Measurements from ENCODE around the gene PGGT1B.
"Not testable (repeated sequence)": the region's sequence is repeated elsewhere in the genome, so short reads cannot be mapped to it uniquely, and the experiment has no call there.

The PGGT1B gene

DNA sequence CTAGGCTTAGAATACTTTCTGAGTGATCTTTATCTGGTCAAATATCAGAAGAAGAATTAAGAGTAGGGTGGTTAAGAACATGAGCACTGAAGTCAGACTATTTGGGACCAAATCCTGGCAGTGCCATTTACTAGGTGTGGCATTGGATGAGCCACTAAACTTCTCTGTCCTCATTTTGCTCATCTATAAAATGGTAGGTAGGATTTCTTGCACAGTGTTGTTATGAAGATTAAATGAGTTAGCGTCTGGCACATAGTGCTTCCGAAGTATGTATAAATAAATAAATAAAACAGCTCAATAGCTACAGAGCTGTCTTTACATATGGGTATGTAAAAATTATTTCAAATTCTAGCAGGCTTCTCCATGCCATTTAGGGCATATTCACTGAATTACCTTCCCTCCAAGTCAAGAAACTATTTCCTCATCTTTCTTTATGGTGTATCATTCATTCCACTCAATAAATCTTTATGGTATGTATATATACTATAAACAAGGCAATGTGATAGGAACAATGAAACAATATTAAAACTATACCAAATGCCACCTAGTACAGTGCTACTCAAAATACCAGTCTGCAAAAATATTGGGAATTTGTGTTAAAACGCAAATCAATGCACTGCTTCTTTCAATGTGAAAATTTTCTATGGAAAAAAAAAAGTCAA is 9.8 kb upstream of the PGGT1B start:
- H3K36me3 ChIP-seq (ENCODE audit: insufficient read depth, low read length), result peaks cover 3% of the 10 kb centered on the region; the same call in 1 of the 2 replicates
- H3K9me3 ChIP-seq (ENCODE audit: control insufficient read depth, insufficient read depth, low read length), result no peaks in the 10 kb centered on the region
- no peak overlapping the region for H3K9ac ChIP-seq (ENCODE audit: low read depth, low read length)
- no peaks in the 10 kb centered on the region for H3K4me1 ChIP-seq (ENCODE audit: insufficient read depth, low read length)

GRCh38 chr5:115271295-115272050 is 8.8 kb upstream of the PGGT1B start:
- Histone ChIP-seq H3K4me1 (ENCODE audit: insufficient read depth, low read length) (no peaks in the 10 kb centered on the region), H3K36me3 (ENCODE audit: insufficient read depth, low read length) (peaks cover 3% of the 10 kb centered on the region; the same call in 1 of the 2 replicates), H3K9ac (ENCODE audit: low read depth, low read length) (no peak overlapping the region), H3K9me3 (ENCODE audit: control insufficient read depth, insufficient read depth, low read length) (no peaks in the 10 kb centered on the region)

- H3K36me3 ChIP-seq (ENCODE audit: insufficient read depth, low read length), result no peaks in the 10 kb centered on the region
- 0 out of 2 replicates have a peak, but pooled peaks cover 5% of the 10 kb centered on the region for H3K4me1 ChIP-seq (ENCODE audit: insufficient read depth, low read length)
- H3K9me3 ChIP-seq (ENCODE audit: control insufficient read depth, insufficient read depth, low read length), result no peaks in the 10 kb centered on the region
- no peak overlapping the region for H3K9ac ChIP-seq (ENCODE audit: low read depth, low read length)
Observed at GRCh38 chr5:115267617-115268016, 4.9 kb upstream of the PGGT1B start.

GRCh38 chr5:115265220-115265619 is 2.5 kb upstream of the PGGT1B start:
- Histone ChIP-seq H3K36me3 (ENCODE audit: insufficient read depth, low read length) (no peaks in the 10 kb centered on the region), H3K9ac (ENCODE audit: low read depth, low read length) (no peak overlapping the region)

DNA sequence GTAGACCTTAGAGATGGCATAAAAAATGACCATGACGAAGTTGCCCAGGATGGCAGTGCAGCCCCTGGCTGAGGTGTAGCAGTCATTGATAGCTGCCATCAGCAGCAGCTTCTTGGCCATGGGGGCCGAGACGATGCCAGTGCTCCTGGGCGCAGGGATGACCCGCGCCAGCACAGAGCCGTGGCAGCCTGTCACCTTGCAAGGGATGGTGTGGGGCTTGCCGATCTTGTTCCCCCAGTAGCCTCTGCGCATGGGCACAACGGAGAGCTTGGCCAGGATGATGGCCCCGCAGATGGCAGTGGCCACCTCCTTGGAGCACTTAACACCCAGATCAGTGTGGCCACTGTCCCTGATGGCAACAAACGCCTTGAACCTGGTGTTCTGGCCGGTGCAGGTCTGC is 2.1 kb upstream of the PGGT1B start:
- H3K36me3 ChIP-seq (ENCODE audit: insufficient read depth, low read length), result no peaks in the 10 kb centered on the region
- H3K9me3 ChIP-seq (ENCODE audit: control insufficient read depth, insufficient read depth, low read length), result no peaks in the 10 kb centered on the region
- H3K9ac ChIP-seq (ENCODE audit: low read depth, low read length), result no peak overlapping the region
- 0 out of 2 replicates have a peak, but pooled peaks cover 5% of the 10 kb centered on the region for H3K4me1 ChIP-seq (ENCODE audit: insufficient read depth, low read length)

More at GRCh38 chr5:115265220-115265619, 2.5 kb upstream of the PGGT1B start:
- Histone ChIP-seq H3K9me3 (ENCODE audit: control insufficient read depth, insufficient read depth, low read length) (no peaks in the 10 kb centered on the region), H3K4me1 (ENCODE audit: insufficient read depth, low read length) (0 out of 2 replicates have a peak, but pooled peaks cover 5% of the 10 kb centered on the region)

GRCh38 chr5:115263078-115263380 is 352 bp upstream of the PGGT1B start:
- Histone ChIP-seq H3K9me3 (ENCODE audit: control insufficient read depth, insufficient read depth, low read length) (no peaks in the 10 kb centered on the region), H3K9ac (ENCODE audit: low read depth, low read length) (peak overlapping the region; percentile 89), H3K36me3 (ENCODE audit: insufficient read depth, low read length) (no peaks in the 10 kb centered on the region), H3K4me1 (ENCODE audit: insufficient read depth, low read length) (0 out of 2 replicates have a peak, but pooled peaks cover 5% of the 10 kb centered on the region)

GRCh38 chr5:115262011-115262320 is 711 bp downstream of the PGGT1B start:
- Histone ChIP-seq H3K4me1 (ENCODE audit: insufficient read depth, low read length) (0 out of 2 replicates have a peak, but pooled peaks cover 5% of the 10 kb centered on the region), H3K9ac (ENCODE audit: low read depth, low read length) (peak overlapping the region; percentile 89), H3K36me3 (ENCODE audit: insufficient read depth, low read length) (no peaks in the 10 kb centered on the region), H3K9me3 (ENCODE audit: control insufficient read depth, insufficient read depth, low read length) (no peaks in the 10 kb centered on the region)

GRCh38 chr5:115260248-115260647 is 2.4 kb downstream of the PGGT1B start:
- Histone ChIP-seq H3K36me3 (ENCODE audit: insufficient read depth, low read length) (no peaks in the 10 kb centered on the region), H3K9me3 (ENCODE audit: control insufficient read depth, insufficient read depth, low read length) (no peaks in the 10 kb centered on the region), H3K4me1 (ENCODE audit: insufficient read depth, low read length) (0 out of 2 replicates have a peak, but pooled peaks cover 5% of the 10 kb centered on the region), H3K9ac (ENCODE audit: low read depth, low read length) (no peak overlapping the region)

- Histone ChIP-seq H3K36me3 (ENCODE audit: insufficient read depth, low read length) (no peaks in the 10 kb centered on the region), H3K9ac (ENCODE audit: low read depth, low read length) (no peak overlapping the region), H3K4me1 (ENCODE audit: insufficient read depth, low read length) (no peaks in the 10 kb centered on the region), H3K9me3 (ENCODE audit: control insufficient read depth, insufficient read depth, low read length) (no peaks in the 10 kb centered on the region)
Observed at GRCh38 chr5:115257981-115258380, 4.7 kb downstream of the PGGT1B start.

GRCh38 chr5:115249379-115249778 is 13.3 kb downstream of the PGGT1B start:
- not testable (repeated sequence) for H3K9me3 ChIP-seq (ENCODE audit: control insufficient read depth, insufficient read depth, low read length); H3K36me3 ChIP-seq (ENCODE audit: insufficient read depth, low read length); H3K9ac ChIP-seq (ENCODE audit: low read depth, low read length); H3K4me1 ChIP-seq (ENCODE audit: insufficient read depth, low read length)

- Histone ChIP-seq H3K4me1 (ENCODE audit: insufficient read depth, low read length) (no peaks in the 10 kb centered on the region), H3K36me3 (ENCODE audit: insufficient read depth, low read length) (no peaks in the 10 kb centered on the region), H3K9me3 (ENCODE audit: control insufficient read depth, insufficient read depth, low read length) (no peaks in the 10 kb centered on the region), H3K9ac (ENCODE audit: low read depth, low read length) (no peak overlapping the region)
Observed at GRCh38 chr5:115246361-115246991, 16.2 kb downstream of the PGGT1B start.

- Histone ChIP-seq H3K9me3 (ENCODE audit: control insufficient read depth, insufficient read depth, low read length) (no peaks in the 10 kb centered on the region), H3K4me1 (ENCODE audit: insufficient read depth, low read length) (no peaks in the 10 kb centered on the region), H3K36me3 (ENCODE audit: insufficient read depth, low read length) (no peaks in the 10 kb centered on the region), H3K9ac (ENCODE audit: low read depth, low read length) (no peak overlapping the region)
Observed at GRCh38 chr5:115243412-115243811, 19.3 kb downstream of the PGGT1B start.

GRCh38 chr5:115241881-115242642 is 20.6 kb downstream of the PGGT1B start:
- Histone ChIP-seq H3K36me3 (ENCODE audit: insufficient read depth, low read length) (no peaks in the 10 kb centered on the region), H3K9me3 (ENCODE audit: control insufficient read depth, insufficient read depth, low read length) (no peaks in the 10 kb centered on the region), H3K9ac (ENCODE audit: low read depth, low read length) (no peak overlapping the region), H3K4me1 (ENCODE audit: insufficient read depth, low read length) (no peaks in the 10 kb centered on the region)

DNA sequence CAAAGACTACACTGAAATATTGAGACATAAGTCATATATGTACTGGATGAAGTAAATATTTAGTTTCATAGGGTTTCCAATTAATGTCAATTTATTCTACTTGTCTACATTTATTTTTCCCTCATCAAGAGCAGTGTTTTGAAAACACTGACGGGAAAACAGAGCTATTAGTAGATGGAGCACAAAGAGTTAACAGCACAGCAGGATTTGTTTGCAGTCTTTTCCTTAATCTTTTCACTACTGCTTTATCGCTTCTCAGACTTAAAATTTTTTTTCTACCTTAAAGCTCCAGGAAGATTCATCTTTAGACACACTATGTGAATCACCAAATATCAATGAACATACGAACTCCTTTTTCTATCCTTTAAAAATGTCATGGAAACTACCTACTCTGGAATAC is 25.6 kb downstream of the PGGT1B start:
- Histone ChIP-seq H3K9ac (ENCODE audit: low read depth, low read length) (no peak overlapping the region), H3K9me3 (ENCODE audit: control insufficient read depth, insufficient read depth, low read length) (no peaks in the 10 kb centered on the region), H3K4me1 (ENCODE audit: insufficient read depth, low read length) (no peaks in the 10 kb centered on the region), H3K36me3 (ENCODE audit: insufficient read depth, low read length) (no peaks in the 10 kb centered on the region; the same call in none of the 2 replicates)

All from ES-I3 (cell line).